Chondrocyte (in vitro differentiated cells): ENCODE measurements around the gene PDGFRB. TPM values are rescaled to one million over a fixed set of nuclear protein-coding genes. Genes with fewer than 3 reads are reported as not detected.

Experiments used
- DNase-seq: peaks from one replicate; pipeline ENCODE4 v3.0.0; 2021; ENCODE audit warnings: mixed read lengths, low spot score
- H3K27ac Mint-ChIP-seq: one replicate; pipeline ENCODE4 v1.8.0; 2021; ENCODE audit warnings: mild to moderate bottlenecking, moderate library complexity, mixed read lengths; ENCODE audit not compliant: unreplicated experiment
- H3K27me3 Mint-ChIP-seq: 2 replicates; pipeline ENCODE4 v1.8.0; 2021; ENCODE audit warnings: low read depth, mixed read lengths
- H3K36me3 Mint-ChIP-seq: 2 replicates; pipeline ENCODE4 v1.8.0; 2021; ENCODE audit warnings: low read depth, mixed read lengths
- H3K4me1 Mint-ChIP-seq: 2 replicates; pipeline ENCODE4 v1.8.0; 2021; ENCODE audit warnings: low read depth, mild to moderate bottlenecking, mixed read lengths
- H3K4me3 Mint-ChIP-seq: one replicate; pipeline ENCODE4 v1.8.0; 2021; ENCODE audit warnings: mild to moderate bottlenecking, moderate library complexity, mixed read lengths; ENCODE audit not compliant: unreplicated experiment
- H3K9me3 Mint-ChIP-seq: 2 replicates; pipeline ENCODE4 v1.8.0; 2021; ENCODE audit warnings: low read depth, mixed read lengths
- CTCF ChIP-seq: fragments of 200-600 bp; sonication (generic); IDR thresholded peaks from 2 replicates; pipeline ENCODE4 v1.5.0; 2021; ENCODE audit warnings: antibody characterized with exemption, mild to moderate bottlenecking, moderate library complexity
- total RNA-seq: library from RNA; stranded (reverse); gene quantifications from 3 replicates; pipeline ENCODE4 v1.2.1, GENCODE V29; 2021

PDGFRB gene
- total RNA-seq, 1 donor from 2014 or later, result 499 TPM

GRCh38 chr5:150082889-150083288 lies 72.8 kb downstream of the PDGFRB start:
- H3K4me1 Mint-ChIP-seq, result peaks cover 3% of the 10 kb centered on the region
- H3K36me3 Mint-ChIP-seq, result no peaks in the 10 kb centered on the region
- no peaks in the 10 kb centered on the region for H3K27me3 Mint-ChIP-seq
- no peak for TF ChIP-seq CTCF
- H3K4me3 Mint-ChIP-seq, result no peak overlapping the region
- no peak for DNase-seq
- no peaks in the 10 kb centered on the region for H3K9me3 Mint-ChIP-seq
- no peak overlapping the region for H3K27ac Mint-ChIP-seq

GRCh38 chr5:150082374-150082773 lies 73.3 kb downstream of the PDGFRB start:
- TF ChIP-seq CTCF, result no peak
- Mint-ChIP-seq H3K27me3 (no peaks in the 10 kb centered on the region), H3K4me1 (peaks cover 3% of the 10 kb centered on the region), H3K4me3 (no peak overlapping the region), H3K27ac (no peak overlapping the region), H3K9me3 (no peaks in the 10 kb centered on the region), H3K36me3 (no peaks in the 10 kb centered on the region)
- no peak for DNase-seq

- Mint-ChIP-seq H3K4me3 (no peak overlapping the region), H3K27ac (no peak overlapping the region), H3K27me3 (no peaks in the 10 kb centered on the region), H3K9me3 (no peaks in the 10 kb centered on the region), H3K36me3 (no peaks in the 10 kb centered on the region), H3K4me1 (peaks cover 3% of the 10 kb centered on the region)
- no peak for TF ChIP-seq CTCF
- DNase-seq, result no peak
Observed at GRCh38 chr5:150081541-150082283, 73.9 kb downstream of the PDGFRB start.

- TF ChIP-seq CTCF, result no peak
- no peak overlapping the region for H3K27ac Mint-ChIP-seq
- peaks cover 3% of the 10 kb centered on the region for H3K4me1 Mint-ChIP-seq
- DNase-seq, result no peak
- H3K4me3 Mint-ChIP-seq, result no peak overlapping the region
- H3K27me3 Mint-ChIP-seq, result no peaks in the 10 kb centered on the region
- no peaks in the 10 kb centered on the region for H3K9me3 Mint-ChIP-seq
- no peaks in the 10 kb centered on the region for H3K36me3 Mint-ChIP-seq
Observed at GRCh38 chr5:150080696-150081435, 74.8 kb downstream of the PDGFRB start.

- no peak overlapping the region for H3K27ac Mint-ChIP-seq
- H3K4me1 Mint-ChIP-seq, result peaks cover 3% of the 10 kb centered on the region
- H3K27me3 Mint-ChIP-seq, result no peaks in the 10 kb centered on the region
- no peak overlapping the region for H3K4me3 Mint-ChIP-seq
- DNase-seq, result no peak
- TF ChIP-seq CTCF, result no peak
- H3K36me3 Mint-ChIP-seq, result no peaks in the 10 kb centered on the region
- no peaks in the 10 kb centered on the region for H3K9me3 Mint-ChIP-seq
Observed at GRCh38 chr5:150079909-150080461, 75.7 kb downstream of the PDGFRB start.
